Adrenal gland (tissue), 12 donors: Measurements from ENCODE around the gene KRT5. TPM values are rescaled to one million over a fixed set of nuclear protein-coding genes. Genes with fewer than 3 reads are reported as not detected.

Experiments
- DNase-seq, 7 donors: peaks; one replicate each; pipeline ENCODE4 v3.0.0-alpha.2; 2019 to 2020
- H3K27ac ChIP-seq, 5 donors: fragments of 200-600 bp; sonication (generic) in 4 of 5; 1 replicate in 3 of 5; 2 replicates in 2 of 5; pipeline versions ENCODE4 v1.5.1 to v1.8.0; 2016 to 2020; ENCODE audit warnings: mild to moderate bottlenecking in 1 of 5
- H3K27me3 ChIP-seq: fragments of 200-600 bp; 2 replicates; pipeline ENCODE4 v1.8.0; 2021
- H3K36me3 ChIP-seq, 2 donors: fragments of 200-600 bp; replicated peaks in 1 of 2; 1 replicate in 1 of 2; 2 replicates in 1 of 2; pipeline versions ENCODE4 v1.5.1 to v1.8.0; 2018 to 2022
- H3K4me1 ChIP-seq, 2 donors: fragments of 200-600 bp; replicated peaks in 1 of 2; 1 replicate in 1 of 2; 2 replicates in 1 of 2; pipeline versions ENCODE4 v1.5.1 to v1.8.0; 2018 to 2021
- H3K4me3 ChIP-seq, 4 donors: fragments of 200-600 bp; sonication (generic) in 3 of 4; one replicate each; pipeline ENCODE4 v1.5.1; 2016 to 2018
- H3K9me3 ChIP-seq, 3 donors: fragments of 200-600 bp; sonication (generic) in 1 of 3; replicated peaks in 1 of 3; 1 replicate in 2 of 3; 2 replicates in 1 of 3; pipeline versions ENCODE4 v1.5.1 to v1.8.0; 2016 to 2021
- CTCF ChIP-seq, 6 experiments: fragments of 450-650 bp in 4 of 6; fragments of 200-600 bp in 2 of 6; sonication (generic) in 1 of 6; IDR thresholded peaks; 1 replicate in 5 of 6; 2 replicates in 1 of 6; pipeline versions ENCODE4 v1.5.1 to v1.8.0; 2016 to 2021; ENCODE audit warnings: antibody characterized with exemption in 6 of 6, mild to moderate bottlenecking in 2 of 6, moderate library complexity in 1 of 6
- POLR2A ChIP-seq, 2 donors: fragments of 450-650 bp; IDR thresholded peaks; one replicate each; pipeline ENCODE4 v1.6.1; 2017; ENCODE audit warnings: antibody characterized with exemption in 2 of 2, mild to moderate bottlenecking in 2 of 2, moderate library complexity in 1 of 2
- WGBS, 4 donors: extraction: QIAGEN DNeasy Blood & Tissue Kit in 2 of 4; methylation state at CpG; one replicate each; pipeline versions ENCODE4 v1.1.5 to v1.1.7; 2013 to 2017; 5-methylcytosine and 5-hydroxymethylcytosine counted together
- intact Hi-C, 2 donors: fragments of 100-400 bp; cut with DNase I; formaldehyde crosslinking; loops; one replicate each; pipeline versions ENCODE4 v1.14.1 to v1.15.0; 2022 to 2023
- polyA plus RNA-seq, 3 donors: library from polyadenylated mRNA; stranded (reverse); fragments of 200-250 nt in 2 of 3; fragments of 350-450 nt in 1 of 3; fragmentation: Illumina TruSeq in 1 of 3; extraction: RNeasy Lipid Tissue Mini Kit (QIAGEN cat#74804) in 1 of 3; gene quantifications; one replicate each; pipeline ENCODE4 v1.2.3, GENCODE V29; 2013 to 2014
- total RNA-seq, 9 donors: library from RNA; depleted of rRNA in 4 of 9; stranded (reverse); fragments of >200 nt in 4 of 9; fragments of 120-200 nt in 1 of 9; fragmentation: NEBNext Ultra II Directional in 1 of 9; extraction: Animal tissue kit (Norgen Biotek cat#: 25700) in 1 of 9; gene quantifications; one replicate each; pipeline versions ENCODE4 v1.1.0 to v1.2.4, GENCODE V29; 2013 to 2023
- donor health status: healthy with polysubstance abuse.
- donor health status: Bipolar disorder and iron deficiency.
- donor health status: DM: yes; HTN: yes; CAD: no.
- donor health status: DM: no; HTN: no; CAD: no.
- donor health status: DM: no; HTN: no; CAD: no.
- donor health status: DM: yes; HTN: yes; CAD: no.

The KRT5 gene
- total and polyA plus RNA-seq, 12 donors: 0.11 to 4.2 (median 0.58) TPM; not detected in 6

- intact Hi-C loops: no loop called here
- H3K27ac ChIP-seq: no peak overlapping the region
- WGBS, 4 donors: 69 to 84% (median 71%) methylated on average over 8 to 10 of the region's 10 CpGs
- no peaks in the 10 kb centered on the region for H3K4me1 ChIP-seq
- no peaks in the 10 kb centered on the region for H3K9me3 ChIP-seq
- no peaks in the 10 kb centered on the region for H3K27me3 ChIP-seq
- TF ChIP-seq POLR2A (IDR thresholded peaks at IDR 0.05) (no peak), CTCF (IDR thresholded peaks at IDR 0.05) (no peak)
- H3K4me3 ChIP-seq: no peak overlapping the region
- peak in 3 of 7 donors; percentile 5 to 41 (median 9) for DNase-seq
- H3K36me3 ChIP-seq: no peaks in the 10 kb centered on the region
These were observed 2.3 kb upstream of the KRT5 start for GRCh38 chr12:52522346-52523011.

DNA sequence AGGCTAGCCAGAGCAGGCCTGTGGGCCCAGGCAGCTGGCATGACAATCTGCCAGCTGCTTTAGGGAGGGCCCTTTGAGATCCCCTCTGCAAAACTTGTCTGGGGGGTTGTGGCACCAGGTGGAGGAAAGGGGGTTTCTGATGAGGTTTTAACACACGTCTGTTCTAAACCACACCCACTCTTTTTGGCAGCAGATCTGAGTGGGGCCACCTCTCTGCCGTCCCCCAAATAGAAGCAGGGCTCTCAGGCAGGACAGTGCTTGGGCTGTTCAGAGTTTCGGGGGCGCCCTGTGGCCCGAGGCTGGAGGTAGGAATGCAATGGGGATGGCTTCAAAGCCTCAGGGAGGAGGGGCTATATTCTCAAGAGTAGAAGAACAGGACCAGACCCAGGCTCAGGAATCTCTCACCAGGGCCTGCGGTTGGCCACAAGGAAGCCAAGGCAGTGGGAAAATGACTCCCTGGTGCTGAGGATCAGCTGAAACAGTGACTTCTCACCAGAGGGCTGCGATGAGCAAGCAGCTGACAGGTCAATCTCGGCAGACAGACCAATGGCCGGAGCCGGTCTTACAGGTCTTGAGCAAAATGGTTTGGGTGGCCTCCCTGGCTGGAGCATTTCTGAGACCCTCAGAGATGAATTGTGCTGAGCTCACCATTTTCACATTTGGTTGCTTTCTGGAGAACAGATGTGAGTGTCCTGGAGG, 1.5 kb upstream of the KRT5 start:
- Histone ChIP-seq H3K36me3 (no peaks in the 10 kb centered on the region), H3K27ac (no peak overlapping the region), H3K4me3 (no peak overlapping the region), H3K9me3 (no peaks in the 10 kb centered on the region), H3K27me3 (no peaks in the 10 kb centered on the region), H3K4me1 (no peaks in the 10 kb centered on the region)
- no peak for TF ChIP-seq POLR2A (IDR thresholded peaks at IDR 0.05)
- TF ChIP-seq CTCF (IDR thresholded peaks at IDR 0.05): no peak
- intact Hi-C loops: no loop called here
- DNase-seq: peak in 2 of 7 donors; percentile 6 to 45
- WGBS, 4 donors: 82 to 85% (median 83%) methylated on average over 6 to 10 of the region's 10 CpGs

- 71 to 73% (median 73%) methylated on average over 10 of the region's 10 CpGs for whole genome bisulfite sequencing, 4 donors
These were observed 977 bp upstream of the KRT5 start for GRCh38 chr12:52521175-52521567.

DNA sequence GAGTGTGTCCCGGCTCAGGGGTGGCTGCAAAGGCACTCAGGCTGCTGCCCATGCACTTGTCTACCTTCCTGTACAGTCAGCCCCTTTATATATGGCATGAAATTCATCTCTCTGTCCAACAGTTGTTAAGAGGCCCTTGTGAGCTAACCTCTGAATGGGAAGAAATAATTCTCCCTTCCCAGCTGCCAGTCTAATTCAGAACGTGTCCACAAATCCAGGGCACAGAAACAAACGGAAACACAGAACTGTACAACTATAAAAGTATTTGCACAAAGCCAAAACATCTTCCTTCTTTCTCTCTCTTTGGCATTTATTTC, 849 bp downstream of the KRT5 start:
- 58 to 82% (median 71%) methylated on average over 2 to 3 of the region's 3 CpGs for WGBS, 4 donors
- Histone ChIP-seq H3K27me3 (no peaks in the 10 kb centered on the region), H3K36me3 (no peaks in the 10 kb centered on the region), H3K9me3 (no peaks in the 10 kb centered on the region), H3K4me1 (no peaks in the 10 kb centered on the region), H3K27ac (no peak overlapping the region), H3K4me3 (no peak overlapping the region)
- intact Hi-C loops: no loop called here
- TF ChIP-seq POLR2A (IDR thresholded peaks at IDR 0.05) (no peak), CTCF (IDR thresholded peaks at IDR 0.05) (no peak)
- DNase-seq: no peak

More at GRCh38 chr12:52521175-52521567, 977 bp upstream of the KRT5 start:
- no peaks in the 10 kb centered on the region for H3K9me3 ChIP-seq
- peak in 1 of 7 donors; percentile 36 for DNase-seq
- H3K36me3 ChIP-seq: no peaks in the 10 kb centered on the region
- TF ChIP-seq POLR2A (IDR thresholded peaks at IDR 0.05) (no peak), CTCF (IDR thresholded peaks at IDR 0.05) (no peak)
- H3K27me3 ChIP-seq: no peaks in the 10 kb centered on the region
- no peak overlapping the region for H3K4me3 ChIP-seq
- H3K27ac ChIP-seq: no peak overlapping the region
- intact Hi-C loops: no loop called here
- H3K4me1 ChIP-seq: no peaks in the 10 kb centered on the region
